Duodenal mucosa (tissue), 2 donors: ENCODE data around the gene ARHGAP15.

Source experiments
- H3K27ac ChIP-seq: one replicate; pipeline ENCODE4 v1.7.0; 2013; ENCODE audit warnings: low read depth, low read length
- H3K27me3 ChIP-seq, 2 donors: one replicate each; pipeline ENCODE4 v1.7.0; 2013; ENCODE audit warnings: low read length in 2 of 2, control low read depth in 1 of 2; ENCODE audit not compliant: insufficient read depth in 2 of 2, control insufficient read depth in 1 of 2
- H3K36me3 ChIP-seq, 2 donors: one replicate each; pipeline ENCODE4 v1.7.0; 2013; ENCODE audit warnings: low read length in 2 of 2, control low read depth in 1 of 2; ENCODE audit not compliant: insufficient read depth in 2 of 2, control insufficient read depth in 1 of 2
- H3K4me1 ChIP-seq, 2 donors: one replicate each; pipeline ENCODE4 v1.7.0; 2013; ENCODE audit warnings: low read length in 2 of 2, control low read depth in 1 of 2; ENCODE audit not compliant: insufficient read depth in 2 of 2, control insufficient read depth in 1 of 2
- H3K4me3 ChIP-seq, 2 donors: one replicate each; pipeline ENCODE4 v1.7.0; 2013; ENCODE audit warnings: low read length in 2 of 2, low read depth in 1 of 2
- H3K9ac ChIP-seq, 2 donors: one replicate each; pipeline ENCODE4 v1.7.0; 2013; ENCODE audit warnings: low read length in 2 of 2, low read depth in 1 of 2
- H3K9me3 ChIP-seq, 2 donors: one replicate each; pipeline ENCODE4 v1.7.0; 2013; ENCODE audit warnings: low read length in 2 of 2, control low read depth in 1 of 2; ENCODE audit not compliant: control insufficient read depth in 1 of 2

Gene ARHGAP15

DNA sequence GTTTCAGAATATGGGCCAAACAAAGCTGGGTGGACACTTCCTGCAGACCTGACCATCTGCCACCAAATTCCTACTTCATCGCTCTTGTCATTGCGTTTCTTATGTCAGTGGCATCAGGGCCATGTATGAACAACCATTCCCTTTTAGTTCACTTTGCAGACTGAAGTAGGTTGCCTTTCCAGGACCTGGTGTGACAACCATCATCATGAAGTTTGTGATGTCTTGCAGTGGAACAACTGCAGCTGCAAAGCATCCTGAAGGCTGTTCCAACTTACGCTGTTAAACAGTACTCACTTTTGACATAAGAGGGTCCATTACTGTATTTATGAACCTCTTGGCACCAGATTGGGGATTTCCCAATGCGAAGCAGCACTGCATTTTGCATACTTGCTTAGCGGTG, 511.6 kb downstream of the ARHGAP15 start:
- no peaks in the 10 kb centered on the region for H3K27me3 ChIP-seq
- no peaks in the 10 kb centered on the region for H3K36me3 ChIP-seq
- no peaks in the 10 kb centered on the region for H3K9me3 ChIP-seq
- no peaks in the 10 kb centered on the region for H3K4me1 ChIP-seq
- no peak overlapping the region for H3K27ac ChIP-seq
- no peak overlapping the region for H3K4me3 ChIP-seq
- H3K9ac ChIP-seq = no peak overlapping the region

DNA sequence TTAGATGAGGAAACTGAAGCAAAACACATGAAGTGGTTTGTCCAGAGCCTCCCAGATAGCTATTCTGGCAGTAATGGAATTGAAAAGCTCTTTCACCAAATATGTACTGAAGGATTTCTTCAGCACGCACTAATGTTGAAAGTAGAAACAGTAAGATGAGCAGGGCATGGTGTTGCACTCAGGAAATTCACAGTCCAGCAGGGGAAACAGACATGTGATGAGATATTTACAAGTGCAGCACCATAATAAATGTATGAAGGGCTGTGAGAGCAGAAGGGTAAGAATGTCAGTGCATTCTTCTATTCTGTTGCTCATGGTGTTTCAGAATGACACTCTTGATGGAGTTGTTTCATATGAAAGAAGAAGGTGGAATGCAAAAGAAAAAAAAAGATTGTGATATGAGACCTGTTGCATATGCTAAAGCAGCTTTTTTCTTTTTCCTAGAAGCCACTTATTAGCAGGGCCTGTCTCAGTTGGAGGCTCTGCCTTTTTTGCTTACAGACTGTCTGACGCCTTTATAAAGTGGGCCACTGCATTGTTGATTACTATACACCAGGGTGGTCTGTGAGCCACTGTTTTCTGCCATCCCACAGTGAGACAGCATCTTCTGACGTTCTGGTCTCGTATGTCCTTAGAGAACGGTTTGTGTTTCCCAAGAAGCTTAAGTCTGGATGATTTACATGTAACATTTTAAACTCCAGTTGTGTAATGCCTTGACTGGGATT, 516.9 kb downstream of the ARHGAP15 start:
- no peaks in the 10 kb centered on the region for H3K27me3 ChIP-seq
- H3K27ac ChIP-seq = no peak overlapping the region

GRCh38 chr2:143649226-143649740, 520.1 kb downstream of the ARHGAP15 start:
- Histone ChIP-seq H3K4me3 (no peak overlapping the region), H3K9ac (no peak overlapping the region)

More for the DNA sequence above, 516.9 kb downstream of the ARHGAP15 start:
- Histone ChIP-seq H3K36me3 (no peaks in the 10 kb centered on the region), H3K4me1 (no peaks in the 10 kb centered on the region), H3K4me3 (no peak overlapping the region), H3K9me3 (no peaks in the 10 kb centered on the region), H3K9ac (no peak overlapping the region)

GRCh38 chr2:143652692-143653091, 523.5 kb downstream of the ARHGAP15 start:
- no peaks in the 10 kb centered on the region for H3K27me3 ChIP-seq
- H3K4me3 ChIP-seq = no peak overlapping the region
- H3K27ac ChIP-seq = no peak overlapping the region
- H3K9me3 ChIP-seq = no peaks in the 10 kb centered on the region
- peaks cover 0 to 2% of the 10 kb centered on the region in 2 donors for H3K36me3 ChIP-seq
- no peak overlapping the region for H3K9ac ChIP-seq
- no peaks in the 10 kb centered on the region for H3K4me1 ChIP-seq

More at GRCh38 chr2:143649226-143649740, 520.1 kb downstream of the ARHGAP15 start:
- Histone ChIP-seq H3K27me3 (no peaks in the 10 kb centered on the region), H3K27ac (no peak overlapping the region), H3K36me3 (peaks cover 0 to 2% of the 10 kb centered on the region in 2 donors), H3K9me3 (no peaks in the 10 kb centered on the region), H3K4me1 (no peaks in the 10 kb centered on the region)

DNA sequence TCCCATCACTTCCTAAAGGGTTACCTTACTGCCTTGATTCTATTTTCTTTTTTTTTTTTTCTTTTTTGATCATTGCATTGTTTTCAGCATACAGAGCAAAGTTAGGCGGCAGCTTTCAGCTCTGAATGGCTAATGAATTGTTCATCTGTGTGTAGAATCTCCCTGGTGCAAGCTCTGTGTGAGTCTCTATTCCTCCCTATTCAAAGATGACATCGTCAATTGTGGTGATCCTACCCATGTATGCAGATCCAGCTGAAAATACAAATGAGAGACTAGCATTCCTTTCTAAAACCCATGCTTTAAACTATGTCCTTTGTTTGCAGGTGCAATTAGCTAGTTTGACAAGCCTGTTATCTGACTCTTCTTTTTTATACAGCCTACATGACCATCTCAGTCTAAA, 539.0 kb downstream of the ARHGAP15 start:
- no peaks in the 10 kb centered on the region for H3K36me3 ChIP-seq
- no peaks in the 10 kb centered on the region for H3K4me1 ChIP-seq
- no peak overlapping the region for H3K4me3 ChIP-seq
- H3K27me3 ChIP-seq = no peaks in the 10 kb centered on the region
- no peak overlapping the region for H3K27ac ChIP-seq
- no peaks in the 10 kb centered on the region for H3K9me3 ChIP-seq
- H3K9ac ChIP-seq = no peak overlapping the region

DNA sequence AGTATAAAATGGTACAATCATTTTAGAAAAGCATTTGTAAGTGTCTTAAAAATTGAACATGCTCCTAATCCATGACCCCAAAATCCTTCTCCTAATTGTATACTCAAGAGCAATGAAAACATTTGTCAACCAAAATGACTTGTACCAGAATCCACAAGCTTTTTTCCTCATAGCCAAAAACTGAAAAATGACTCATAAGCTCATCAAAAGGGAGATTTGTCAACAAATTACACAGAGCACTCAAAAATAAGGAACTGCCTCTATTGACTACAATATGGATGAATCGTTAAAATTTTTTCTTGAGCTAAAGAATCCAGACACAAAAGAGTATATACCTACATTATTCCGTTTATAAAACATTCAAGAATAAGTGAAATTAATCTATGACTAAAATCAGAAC, 544.8 kb downstream of the ARHGAP15 start:
- Histone ChIP-seq H3K4me1 (no peaks in the 10 kb centered on the region), H3K36me3 (no peaks in the 10 kb centered on the region), H3K27me3 (no peaks in the 10 kb centered on the region), H3K9me3 (peaks cover 0 to 3% of the 10 kb centered on the region in 2 donors), H3K27ac (no peak overlapping the region), H3K9ac (no peak overlapping the region), H3K4me3 (no peak overlapping the region)

GRCh38 chr2:143675021-143675420, 545.8 kb downstream of the ARHGAP15 start:
- Histone ChIP-seq H3K27ac (no peak overlapping the region), H3K4me1 (no peaks in the 10 kb centered on the region), H3K4me3 (no peak overlapping the region), H3K36me3 (no peaks in the 10 kb centered on the region), H3K27me3 (no peaks in the 10 kb centered on the region), H3K9me3 (peaks cover 0 to 3% of the 10 kb centered on the region in 2 donors), H3K9ac (no peak overlapping the region)

- no peak overlapping the region for H3K4me3 ChIP-seq
- H3K4me1 ChIP-seq = no peaks in the 10 kb centered on the region
- no peaks in the 10 kb centered on the region for H3K36me3 ChIP-seq
- H3K27me3 ChIP-seq = no peaks in the 10 kb centered on the region
- no peak overlapping the region for H3K27ac ChIP-seq
- no peaks in the 10 kb centered on the region for H3K9me3 ChIP-seq
- no peak overlapping the region for H3K9ac ChIP-seq
Measured at GRCh38 chr2:143679617-143680016, 550.4 kb downstream of the ARHGAP15 start.

- H3K36me3 ChIP-seq = no peaks in the 10 kb centered on the region
- no peaks in the 10 kb centered on the region for H3K9me3 ChIP-seq
- H3K27ac ChIP-seq = no peak overlapping the region
- H3K27me3 ChIP-seq = no peaks in the 10 kb centered on the region
- no peak overlapping the region for H3K4me3 ChIP-seq
- H3K4me1 ChIP-seq = no peaks in the 10 kb centered on the region
- no peak overlapping the region for H3K9ac ChIP-seq
Measured at GRCh38 chr2:143680885-143681405, 551.7 kb downstream of the ARHGAP15 start.

- Histone ChIP-seq H3K4me3 (no peak overlapping the region), H3K36me3 (no peaks in the 10 kb centered on the region), H3K27me3 (no peaks in the 10 kb centered on the region), H3K9ac (no peak overlapping the region), H3K27ac (no peak overlapping the region), H3K4me1 (no peaks in the 10 kb centered on the region), H3K9me3 (no peaks in the 10 kb centered on the region)
Measured at GRCh38 chr2:143682436-143683055, 553.3 kb downstream of the ARHGAP15 start.
